Erythroblast (primary cell): ENCODE data around the gene CCDC137.

Experiments used
- GATA1 ChIP-seq: IDR thresholded peaks from 2 replicates; pipeline ENCODE4 v1.6.1; 2011; ENCODE audit warnings: low read depth, mild to moderate bottlenecking, control low read depth, low read length, moderate library complexity
- POLR2A ChIP-seq: IDR thresholded peaks from 2 replicates; pipeline ENCODE4 v1.6.1; 2011; ENCODE audit warnings: mild to moderate bottlenecking, low read length

GRCh38 chr17:81641825-81642489 lies 24.6 kb upstream of the CCDC137 start:
- TF ChIP-seq POLR2A (no peak), GATA1 (no peak)
